Right cardiac atrium (tissue), 5 donors: ENCODE results near the gene HSPB9. TPM values are rescaled to one million over a fixed set of nuclear protein-coding genes. Genes with fewer than 3 reads are reported as not detected.
A peak's percentile ranks its signal among the peaks of the same experiment; 100 is the strongest.

Experiments used
- ATAC-seq, 2 donors: fragments of 200-7000 bp; cut with Tn5 transposase; one replicate each; pipeline versions ENCODE4 v1.8.0 to v1.9.1; 2020; ENCODE audit warnings: moderate library complexity in 2 of 2, mild to moderate bottlenecking in 1 of 2
- DNase-seq, 3 donors: peaks; one replicate each; pipeline ENCODE4 v3.0.0-alpha.2; 2020
- H3K27ac ChIP-seq: one replicate; pipeline ENCODE4 v1.5.1; 2013; ENCODE audit warnings: mild to moderate bottlenecking, low read length, control low read depth, moderate library complexity
- H3K27me3 ChIP-seq: one replicate; pipeline ENCODE4 v1.6.1; 2013; ENCODE audit not compliant: control insufficient read depth, insufficient read depth
- H3K4me1 ChIP-seq: one replicate; pipeline ENCODE4 v1.6.1; 2013; ENCODE audit warnings: low read length; ENCODE audit not compliant: control insufficient read depth, insufficient read depth
- H3K4me3 ChIP-seq: one replicate; pipeline ENCODE4 v1.5.1; 2013; ENCODE audit warnings: low read length, control low read depth
- H3K9me3 ChIP-seq: one replicate; pipeline ENCODE4 v1.6.1; 2013; ENCODE audit warnings: low read length; ENCODE audit not compliant: control insufficient read depth
- WGBS: extraction: QIAGEN DNeasy Blood & Tissue Kit; methylation state at CpG from one replicate; pipeline ENCODE4 v1.1.7; 2013; 5-methylcytosine and 5-hydroxymethylcytosine counted together
- intact Hi-C, 4 donors: fragments of 100-400 bp; cut with DNase I; formaldehyde crosslinking; loops; one replicate each; pipeline versions ENCODE4 v1.11.0 to v1.14.0; 2022 to 2023
- long read RNA-seq, 4 donors: library from polyadenylated mRNA; unstranded; transcript quantifications; one replicate each; pipeline ENCODE4 v2.0.0, GENCODE V29; 2020 to 2021
- polyA plus RNA-seq: library from polyadenylated mRNA; stranded (reverse); fragments of 200-250 nt; gene quantifications from one replicate; pipeline ENCODE4 v1.2.3, GENCODE V29; 2013
- total RNA-seq, 4 donors: library from RNA; stranded (reverse); fragmentation: NEBNext Ultra II Directional; extraction: Animal tissue kit (Norgen Biotek cat#: 25700); gene quantifications; one replicate each; pipeline ENCODE4 v1.2.1, GENCODE V29; 2021
- donor health status: healthy with polysubstance abuse.
- donor health status: DM: no; HTN: yes; CAD: no.
- donor health status: DM: no; HTN: no; CAD: no.
- donor health status: DM: no; HTN: yes; CAD: no; lungs with severe emphysema.
- donor health status: DM: yes; HTN: yes; CAD: no.

Gene HSPB9, protein sequence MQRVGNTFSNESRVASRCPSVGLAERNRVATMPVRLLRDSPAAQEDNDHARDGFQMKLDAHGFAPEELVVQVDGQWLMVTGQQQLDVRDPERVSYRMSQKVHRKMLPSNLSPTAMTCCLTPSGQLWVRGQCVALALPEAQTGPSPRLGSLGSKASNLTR
- under 1 TPM in 3 of 4 donors, not detected in 1; 0.20 to 0.21 (median 0.20) TPM for total RNA-seq
- polyA plus RNA-seq: 0.18 TPM
- long read RNA-seq, donor 1: 0 reads
- long read RNA-seq, donor 2: 0 reads
- long read RNA-seq, donor 3, partial matches to known transcripts: 0 of 1 reads
- long read RNA-seq, donor 3, other reads (novel, unspliced or antisense): 0 of 1 reads
- long read RNA-seq, donor 4: 0 reads

DNA sequence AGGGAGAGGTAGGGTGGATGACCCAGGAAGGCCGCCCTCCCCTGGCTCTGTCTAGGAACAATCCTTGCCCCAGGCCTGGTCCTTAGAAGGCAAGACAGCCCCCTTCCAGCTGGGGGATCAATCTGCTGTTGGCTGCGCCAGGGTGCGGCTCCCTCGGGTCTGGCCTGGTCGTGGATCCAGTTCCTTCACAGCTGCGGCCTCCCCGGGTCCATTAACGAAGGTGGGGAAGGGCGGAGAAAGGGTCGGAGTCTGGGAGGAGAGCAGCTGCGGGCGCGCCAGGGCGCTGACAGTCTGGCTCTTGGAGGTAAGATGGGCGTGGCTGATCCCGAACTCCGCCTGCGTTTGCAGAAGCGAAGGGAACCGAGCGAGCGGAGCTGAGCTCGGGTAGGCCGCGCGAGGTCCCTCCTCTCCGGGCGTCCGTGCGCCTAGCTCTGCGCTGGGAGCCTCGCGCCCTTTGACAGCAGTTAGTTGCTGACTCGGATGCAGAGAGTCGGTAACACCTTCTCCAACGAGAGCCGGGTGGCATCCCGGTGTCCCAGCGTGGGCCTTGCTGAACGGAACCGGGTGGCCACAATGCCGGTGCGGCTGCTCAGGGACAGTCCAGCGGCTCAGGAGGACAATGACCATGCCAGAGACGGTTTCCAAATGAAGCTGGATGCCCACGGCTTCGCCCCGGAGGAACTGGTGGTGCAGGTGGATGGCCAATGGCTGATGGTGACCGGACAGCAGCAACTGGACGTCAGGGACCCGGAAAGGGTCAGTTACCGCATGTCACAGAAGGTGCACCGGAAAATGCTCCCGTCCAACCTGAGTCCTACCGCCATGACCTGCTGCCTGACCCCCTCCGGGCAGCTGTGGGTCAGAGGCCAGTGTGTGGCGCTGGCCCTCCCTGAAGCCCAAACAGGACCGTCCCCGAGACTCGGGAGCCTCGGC lies at the start of gene HSPB9:
HSPB9 (plus strand) TSS at position 434 of the 933 bp plus-strand sequence; CDS start at position 481, 47 bp downstream.
- Histone ChIP-seq H3K9me3 (no peaks in the 10 kb centered on the region), H3K27ac (no peak within 1 kb of the TSS), H3K4me3 (no peak within 1 kb of the TSS), H3K4me1 (peaks cover 2% of the 10 kb centered on the region), H3K27me3 (no peaks in the 10 kb centered on the region)
- 59% methylated on average over 61 of the region's 61 CpGs for WGBS
- peak; percentile 50 to 82 (median 81) for DNase-seq
- peak; percentile 35 to 36 for ATAC-seq
- intact Hi-C loops: no loop called here

DNA sequence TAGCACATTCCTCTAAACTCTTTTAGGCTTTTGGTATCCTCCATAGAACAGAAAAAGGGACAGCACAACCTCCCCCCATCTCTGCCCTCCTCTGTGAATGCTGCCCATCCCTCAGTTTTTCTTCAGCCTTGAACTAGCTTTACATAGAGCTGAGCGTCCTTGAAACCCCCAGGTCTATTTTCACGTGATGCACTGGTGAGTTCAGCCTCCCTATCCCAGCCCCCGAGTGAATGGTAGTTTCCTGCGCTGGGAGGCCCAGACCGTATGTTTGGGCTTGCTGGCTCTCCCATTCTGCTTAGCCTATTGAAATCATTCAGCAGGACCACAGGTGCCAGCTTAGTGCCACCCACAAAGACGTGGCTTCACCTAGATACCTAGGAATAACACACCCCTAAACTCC lies 46.8 kb upstream of the HSPB9 start:
- 77% methylated on average over 6 of the region's 6 CpGs for WGBS
- no peak for DNase-seq
- Histone ChIP-seq H3K27me3 (no peaks in the 10 kb centered on the region), H3K4me1 (peaks cover 2% of the 10 kb centered on the region), H3K4me3 (no peak overlapping the region), H3K9me3 (no peaks in the 10 kb centered on the region), H3K27ac (no peak overlapping the region)
- no peak for ATAC-seq
- intact Hi-C loops: no loop called here

DNA sequence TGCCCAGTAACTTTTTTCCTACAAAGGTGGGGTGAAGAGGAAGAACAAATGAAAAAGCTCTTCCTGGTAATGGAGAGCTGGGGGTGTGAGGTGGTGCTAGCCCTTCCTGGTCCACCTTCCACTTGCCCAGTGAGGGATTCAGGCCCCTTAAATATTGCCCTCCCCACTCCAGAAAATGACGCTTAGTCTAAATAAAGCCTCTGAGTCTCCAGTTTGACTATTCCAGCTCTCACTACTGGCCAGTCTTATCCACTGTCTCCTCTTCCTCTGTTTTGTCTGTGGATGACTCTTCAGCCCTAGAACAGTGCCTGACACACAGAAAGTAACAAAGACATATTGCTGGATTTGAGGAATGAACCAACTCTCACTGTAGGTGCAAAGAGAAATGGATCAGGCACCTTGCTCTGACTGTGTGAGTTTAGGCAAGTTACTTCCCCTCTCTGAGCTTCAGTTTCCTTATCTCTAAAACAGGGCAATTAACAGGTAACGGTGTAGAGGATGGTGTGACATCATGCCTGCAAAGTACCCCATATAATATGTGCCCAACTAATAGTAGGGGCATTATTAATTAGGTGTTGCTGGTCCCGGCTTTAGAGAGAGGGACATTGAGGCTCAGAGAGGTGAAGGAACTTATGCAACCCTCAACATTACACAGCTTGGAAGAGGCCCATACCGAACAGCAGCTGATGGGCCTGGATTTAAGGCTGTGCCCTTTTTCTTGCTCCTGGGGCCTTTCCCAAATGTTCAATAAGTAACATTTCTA lies 45.6 kb upstream of the HSPB9 start:
- no peak for DNase-seq
- Histone ChIP-seq H3K4me3 (no peak overlapping the region), H3K27me3 (no peaks in the 10 kb centered on the region), H3K9me3 (no peaks in the 10 kb centered on the region), H3K27ac (no peak overlapping the region), H3K4me1 (peaks cover 2% of the 10 kb centered on the region)
- intact Hi-C loops: no loop called here
- no peak for ATAC-seq
- 74% methylated on average over 4 of the region's 4 CpGs for WGBS

DNA sequence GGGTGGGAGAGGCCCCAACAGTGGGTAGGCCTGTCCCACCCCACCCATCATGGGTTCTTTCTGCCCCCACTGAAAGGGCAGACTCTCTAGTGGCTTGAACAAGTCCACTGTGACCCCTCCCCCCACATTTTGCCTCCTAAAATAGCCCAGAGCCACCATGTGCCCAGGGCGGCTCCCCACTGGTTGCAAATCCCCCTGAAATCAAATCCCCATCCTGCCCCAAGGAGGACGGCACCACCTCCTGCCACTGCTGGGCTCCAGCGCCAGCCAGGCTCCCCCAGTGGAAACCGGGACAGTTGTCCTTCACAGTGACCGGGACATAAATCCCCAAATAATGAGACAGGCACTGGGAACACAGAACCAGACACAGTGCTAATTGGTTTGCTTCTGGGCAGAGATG lies 44.8 kb upstream of the HSPB9 start:
- H3K9me3 ChIP-seq: no peaks in the 10 kb centered on the region
- H3K27me3 ChIP-seq: no peaks in the 10 kb centered on the region
- intact Hi-C loops: no loop called here
- DNase-seq (no peak), ATAC-seq (no peak)
- 90% methylated on average over 5 of the region's 5 CpGs for WGBS
- H3K4me1 ChIP-seq: peaks cover 2% of the 10 kb centered on the region
- H3K27ac ChIP-seq: no peak overlapping the region
- H3K4me3 ChIP-seq: no peak overlapping the region

DNA sequence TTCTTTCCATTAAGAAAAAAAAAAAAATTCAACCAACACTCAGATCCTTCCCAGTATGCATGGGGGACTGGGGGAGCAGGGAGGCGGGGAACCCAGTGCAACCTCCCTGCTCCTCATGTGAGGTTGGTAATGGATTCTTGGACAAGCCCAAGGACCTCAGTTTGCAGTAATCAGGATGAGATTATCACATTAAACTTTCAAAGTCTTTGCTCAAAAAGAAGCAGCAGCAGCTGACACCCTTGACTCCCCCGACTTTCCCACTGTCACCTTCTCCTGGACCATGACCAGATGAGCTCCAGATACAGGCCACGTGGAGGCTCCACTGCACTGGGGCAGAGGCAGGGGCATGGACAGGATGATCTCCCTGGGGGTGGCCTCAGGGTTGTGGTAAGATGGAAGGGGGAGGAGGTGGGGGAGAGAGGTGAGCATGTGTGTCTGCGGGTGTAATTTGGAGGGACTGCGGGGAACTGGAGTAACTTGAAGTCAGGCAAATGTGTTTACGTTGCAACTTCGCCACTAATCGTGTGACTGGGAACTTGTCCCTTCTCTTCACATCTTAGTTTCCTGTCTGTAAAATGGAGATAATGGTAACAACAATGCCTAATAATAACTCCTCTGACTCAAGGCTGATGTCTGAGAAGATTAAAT lies 44.1 kb upstream of the HSPB9 start:
- Histone ChIP-seq H3K27ac (no peak overlapping the region), H3K9me3 (no peaks in the 10 kb centered on the region), H3K27me3 (no peaks in the 10 kb centered on the region), H3K4me1 (peaks cover 2% of the 10 kb centered on the region), H3K4me3 (no peak overlapping the region)
- ATAC-seq: no peak
- no peak for DNase-seq
- WGBS: 45% methylated on average over 8 of the region's 8 CpGs
- intact Hi-C loops: no loop called here

DNA sequence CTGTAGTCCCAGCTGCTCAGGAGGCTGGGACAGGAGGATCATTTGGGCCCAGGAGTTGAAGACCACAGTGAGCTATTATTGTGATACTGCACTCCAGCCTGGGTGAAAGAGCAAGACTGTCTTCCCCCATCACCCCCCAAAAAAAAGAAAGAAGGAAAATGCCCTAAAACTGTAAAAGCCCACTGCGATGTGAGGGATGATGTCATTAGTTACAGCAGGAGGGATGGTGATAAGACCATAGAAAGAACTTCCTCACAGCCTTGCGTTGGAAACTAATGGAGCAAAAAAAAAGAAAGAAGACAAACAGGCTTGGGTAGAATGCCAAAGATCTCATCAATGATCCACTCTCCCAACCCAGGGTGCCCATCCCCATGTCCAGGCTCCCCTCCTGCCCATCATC lies 43.1 kb upstream of the HSPB9 start:
- no peak for ATAC-seq
- Histone ChIP-seq H3K4me1 (peaks cover 2% of the 10 kb centered on the region), H3K4me3 (no peak overlapping the region), H3K9me3 (no peaks in the 10 kb centered on the region), H3K27ac (no peak overlapping the region), H3K27me3 (no peaks in the 10 kb centered on the region)
- intact Hi-C loops: no loop called here
- 59% methylated on average over 2 of the region's 2 CpGs for WGBS
- no peak for DNase-seq

DNA sequence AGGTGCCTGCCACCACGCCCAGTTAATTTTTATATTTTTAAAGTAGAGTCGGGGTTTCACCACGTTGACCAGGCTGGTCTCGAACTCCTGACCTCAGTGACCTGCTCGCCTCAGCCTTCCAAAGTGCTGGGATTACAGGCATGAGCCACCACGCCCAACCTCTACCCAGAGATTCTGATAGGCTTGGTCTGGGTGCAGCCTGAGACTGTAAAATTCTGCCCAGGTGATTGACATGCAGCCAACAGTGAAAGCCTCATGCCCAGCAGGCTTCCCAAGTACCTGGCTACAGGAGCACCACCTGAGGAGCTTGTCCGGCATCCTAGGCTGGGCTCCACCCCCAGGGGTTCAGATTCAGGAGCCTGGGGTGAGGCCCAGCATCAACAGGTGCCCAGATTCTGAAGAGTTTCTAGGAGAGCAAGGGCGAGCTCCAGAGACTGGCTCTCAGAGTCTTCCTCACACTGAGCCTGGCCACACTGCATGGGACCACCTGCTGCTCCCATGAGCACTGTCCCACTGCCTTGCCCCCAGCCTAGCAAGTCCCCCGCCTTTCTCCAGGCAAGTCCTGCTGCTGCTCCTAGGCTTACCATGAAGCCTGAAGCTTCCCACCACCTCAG lies 41.0 kb upstream of the HSPB9 start:
- Histone ChIP-seq H3K4me3 (no peak overlapping the region), H3K9me3 (no peaks in the 10 kb centered on the region), H3K27ac (no peak overlapping the region), H3K27me3 (no peaks in the 10 kb centered on the region), H3K4me1 (peaks cover 2% of the 10 kb centered on the region)
- 85% methylated on average over 9 of the region's 9 CpGs for WGBS
- intact Hi-C loops: no loop called here
- no peak for DNase-seq
- no peak for ATAC-seq

DNA sequence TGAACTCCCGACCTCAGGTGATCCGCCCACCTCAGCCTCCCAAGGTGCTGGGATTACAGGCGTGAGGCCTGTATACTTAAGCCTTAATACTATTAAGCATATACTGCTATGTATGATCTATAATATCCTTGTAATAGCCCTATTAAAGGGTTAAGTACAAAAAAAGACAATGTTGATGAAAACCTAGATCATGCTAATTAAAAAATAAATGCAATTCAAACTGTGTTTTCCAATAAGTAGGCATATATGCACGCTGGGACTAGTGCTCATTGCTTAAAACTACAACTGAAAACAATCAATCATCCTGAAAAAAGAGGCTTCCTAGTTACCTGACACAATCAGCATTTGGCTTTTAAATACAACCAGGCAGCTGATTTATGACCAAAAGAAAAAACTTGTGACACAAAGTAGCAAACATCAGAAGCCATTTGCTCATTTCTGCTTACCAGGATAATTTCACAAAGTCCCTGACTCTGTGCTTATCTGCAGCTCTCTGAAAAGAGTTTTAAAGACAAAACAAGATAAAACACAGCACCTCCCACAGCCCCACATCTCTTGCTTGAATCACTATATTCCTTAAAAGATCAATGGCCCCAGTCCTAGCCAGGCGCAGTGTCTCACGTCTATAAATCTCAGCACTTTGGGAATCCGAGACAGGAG lies 35.4 kb upstream of the HSPB9 start:
- intact Hi-C loops: no loop called here
- ATAC-seq (no peak), DNase-seq (no peak)
- Histone ChIP-seq H3K9me3 (no peaks in the 10 kb centered on the region), H3K27ac (no peak overlapping the region), H3K4me1 (no peaks in the 10 kb centered on the region), H3K4me3 (no peak overlapping the region), H3K27me3 (no peaks in the 10 kb centered on the region)
- 76% methylated on average over 7 of the region's 7 CpGs for WGBS

DNA sequence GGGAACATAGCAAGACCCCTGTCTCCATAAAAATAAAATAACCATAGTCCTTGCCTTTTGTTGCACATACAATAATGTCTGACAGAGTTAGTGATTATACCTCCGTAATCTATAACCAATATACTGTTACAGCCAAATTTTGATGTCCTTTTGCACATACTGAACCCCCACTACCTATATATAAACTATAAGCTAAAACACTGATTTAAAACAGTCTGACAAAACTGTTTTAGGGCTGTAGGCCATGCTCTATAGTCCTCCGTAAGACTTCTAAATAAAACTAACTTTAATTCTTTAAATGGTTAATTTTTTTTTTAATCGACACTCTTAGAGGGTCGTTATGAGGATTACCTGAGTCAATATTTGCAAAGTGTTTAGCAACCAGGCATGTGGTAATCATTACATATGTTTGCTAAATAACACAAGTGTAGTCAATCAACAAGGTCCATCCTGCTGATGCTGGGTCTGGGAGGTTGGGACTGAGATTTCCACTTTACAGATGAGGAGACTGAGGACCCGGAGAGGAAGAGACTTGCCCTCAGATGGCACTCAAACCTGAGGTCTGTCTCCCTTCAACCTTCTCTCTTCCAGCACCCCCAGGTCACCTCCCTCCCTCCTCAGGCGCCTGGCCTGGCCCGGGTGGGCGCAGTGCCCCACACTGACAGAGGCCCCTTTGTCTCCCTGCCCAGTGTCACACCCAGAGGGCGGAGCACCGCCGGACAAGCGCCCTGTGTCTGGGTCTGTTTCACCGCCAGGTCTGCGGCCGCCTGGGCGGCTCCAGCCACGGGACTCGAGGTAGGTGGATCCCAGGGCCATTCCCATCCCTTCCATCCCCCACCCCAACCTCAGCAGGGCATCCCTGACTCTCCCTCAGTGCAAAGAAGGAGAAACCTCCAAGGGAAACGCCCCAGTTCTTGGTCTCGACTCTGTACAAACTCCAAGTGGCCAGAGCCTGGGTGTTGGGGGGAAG lies 34.6 kb upstream of the HSPB9 start:
- H3K4me1 ChIP-seq: no peaks in the 10 kb centered on the region
- WGBS: 60% methylated on average over 20 of the region's 20 CpGs
- no peaks in the 10 kb centered on the region for H3K9me3 ChIP-seq
- no peak overlapping the region for H3K4me3 ChIP-seq
- intact Hi-C loops: no loop called here
- H3K27me3 ChIP-seq: no peaks in the 10 kb centered on the region
- no peak for DNase-seq
- H3K27ac ChIP-seq: no peak overlapping the region
- no peak for ATAC-seq
